Measurements from ENCODE around the gene ERLIN1. TPM values are rescaled to one million over a fixed set of nuclear protein-coding genes. Genes with fewer than 3 reads are reported as not detected.

ERLIN1 gene
- total RNA-seq, 1 donor from 2014 or later: 35.7 TPM

GRCh38 chr10:100133801-100134200, 52.0 kb downstream of the ERLIN1 start:
- H3F3A ChIP-seq (ENCODE audit: low read depth): peaks cover 5% of the 10 kb centered on the region
- no peak for TF ChIP-seq EZH2 (IDR thresholded peaks at IDR 0.05)
- TF ChIP-seq EZH2phosphoT487 (IDR thresholded peaks at IDR 0.05): no peak
- no peak for TF ChIP-seq CTCF (IDR thresholded peaks at IDR 0.05)
- no peak overlapping the region for H2AFZ ChIP-seq (replicated peaks)
- H3K4me1 ChIP-seq: no peaks in the 10 kb centered on the region
- H4K20me1 ChIP-seq (ENCODE audit: low read depth): no peaks in the 10 kb centered on the region
- no peaks in the 10 kb centered on the region for H3K27me3 ChIP-seq
- H3K9ac ChIP-seq: no peak overlapping the region
- H3K27ac ChIP-seq: no peak overlapping the region
- no peaks in the 10 kb centered on the region for H3K27me3 Mint-ChIP-seq (ENCODE audit: insufficient read depth, low read depth)
- H3K79me2 ChIP-seq (ENCODE audit: low read depth): no peaks in the 10 kb centered on the region
- peaks cover 2% of the 10 kb centered on the region for H3K4me1 Mint-ChIP-seq
- H3K4me3 Mint-ChIP-seq: no peak overlapping the region
- DNase-seq (ENCODE audit: low spot score): no peak
- no peaks in the 10 kb centered on the region for H3K36me3 Mint-ChIP-seq
- H3K9me3 ChIP-seq (ENCODE audit: low read depth): no peaks in the 10 kb centered on the region
- no peak overlapping the region for H3K27ac Mint-ChIP-seq
- no peaks in the 10 kb centered on the region for H3K36me3 ChIP-seq
- H3K4me2 ChIP-seq: no peak overlapping the region
- H3K4me3 ChIP-seq: no peak overlapping the region
- peaks cover 6% of the 10 kb centered on the region for H3K9me3 Mint-ChIP-seq

DNA sequence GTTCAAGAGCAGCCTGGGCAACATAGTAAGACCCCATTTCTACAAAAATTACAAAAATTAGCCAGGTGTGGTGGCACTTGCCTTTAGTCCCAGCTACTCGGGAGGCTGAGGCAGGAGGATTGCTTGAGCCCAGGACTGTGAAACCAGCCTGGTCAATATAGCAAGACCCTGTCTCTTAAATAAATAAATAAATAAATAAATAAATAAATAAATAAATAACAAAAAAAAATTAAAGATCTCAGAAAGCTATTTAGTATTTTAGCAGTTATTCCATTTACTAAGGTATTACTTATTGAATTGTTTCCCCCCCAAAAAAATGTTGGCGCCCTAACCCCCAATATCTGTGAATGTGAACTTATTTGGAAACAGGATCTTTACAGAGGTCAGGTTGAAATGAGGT, 53.4 kb downstream of the ERLIN1 start:
- H3F3A ChIP-seq (ENCODE audit: low read depth): peaks cover 5% of the 10 kb centered on the region
- H3K36me3 ChIP-seq: no peaks in the 10 kb centered on the region

DNA sequence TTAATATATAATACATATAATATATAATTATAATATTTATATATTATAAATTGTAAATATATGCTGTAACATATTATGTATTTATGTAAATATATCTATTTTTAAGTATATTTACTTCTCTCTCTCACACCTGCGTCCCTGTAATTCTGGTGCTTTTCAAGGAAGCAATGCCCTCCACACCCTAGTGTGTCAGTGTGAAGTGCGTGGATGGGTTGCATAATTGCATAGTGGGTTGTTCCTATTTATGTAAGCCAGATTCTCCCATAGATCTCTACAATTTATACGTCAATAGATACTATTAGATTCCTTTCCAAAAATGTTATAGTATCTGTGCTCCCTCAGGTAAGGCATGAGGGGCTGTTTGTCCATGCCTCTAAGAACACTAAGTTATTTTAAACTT, 54.3 kb downstream of the ERLIN1 start:
- Histone ChIP-seq H2AFZ (replicated peaks) (no peak overlapping the region), H3K9me3 (ENCODE audit: low read depth) (no peaks in the 10 kb centered on the region), H3K4me1 (no peaks in the 10 kb centered on the region), H3K27me3 (no peaks in the 10 kb centered on the region), H3K9ac (no peak overlapping the region), H3K79me2 (ENCODE audit: low read depth) (no peaks in the 10 kb centered on the region), H3K4me3 (no peak overlapping the region), H3K27ac (no peak overlapping the region), H3K4me2 (no peak overlapping the region), H4K20me1 (ENCODE audit: low read depth) (no peaks in the 10 kb centered on the region), H3K36me3 (no peaks in the 10 kb centered on the region), H3F3A (ENCODE audit: low read depth) (peaks cover 5% of the 10 kb centered on the region)
- Mint-ChIP-seq H3K4me1 (peaks cover 4% of the 10 kb centered on the region), H3K27me3 (ENCODE audit: insufficient read depth, low read depth) (peaks cover 2% of the 10 kb centered on the region), H3K36me3 (no peaks in the 10 kb centered on the region), H3K4me3 (no peak overlapping the region), H3K27ac (no peak overlapping the region), H3K9me3 (peaks cover 6% of the 10 kb centered on the region)
- TF ChIP-seq EZH2phosphoT487 (IDR thresholded peaks at IDR 0.05) (no peak), EZH2 (IDR thresholded peaks at IDR 0.05) (no peak)
- no peak for DNase-seq (ENCODE audit: low spot score)

More for the DNA sequence above, 53.4 kb downstream of the ERLIN1 start:
- H3K4me3 ChIP-seq: no peak overlapping the region
- H3K9ac ChIP-seq: no peak overlapping the region
- Mint-ChIP-seq H3K27me3 (ENCODE audit: insufficient read depth, low read depth) (no peaks in the 10 kb centered on the region), H3K36me3 (no peaks in the 10 kb centered on the region), H3K4me3 (no peak overlapping the region), H3K9me3 (peaks cover 6% of the 10 kb centered on the region), H3K27ac (no peak overlapping the region), H3K4me1 (peaks cover 4% of the 10 kb centered on the region)
- TF ChIP-seq EZH2 (IDR thresholded peaks at IDR 0.05) (no peak), CTCF (IDR thresholded peaks at IDR 0.05) (no peak), EZH2phosphoT487 (IDR thresholded peaks at IDR 0.05) (no peak)
- no peaks in the 10 kb centered on the region for H3K79me2 ChIP-seq (ENCODE audit: low read depth)
- no peak overlapping the region for H3K4me2 ChIP-seq
- no peaks in the 10 kb centered on the region for H3K4me1 ChIP-seq
- no peaks in the 10 kb centered on the region for H3K9me3 ChIP-seq (ENCODE audit: low read depth)
- H3K27me3 ChIP-seq: no peaks in the 10 kb centered on the region
- H4K20me1 ChIP-seq (ENCODE audit: low read depth): no peaks in the 10 kb centered on the region
- H3K27ac ChIP-seq: no peak overlapping the region
- H2AFZ ChIP-seq (replicated peaks): no peak overlapping the region
- DNase-seq (ENCODE audit: low spot score): no peak

DNA sequence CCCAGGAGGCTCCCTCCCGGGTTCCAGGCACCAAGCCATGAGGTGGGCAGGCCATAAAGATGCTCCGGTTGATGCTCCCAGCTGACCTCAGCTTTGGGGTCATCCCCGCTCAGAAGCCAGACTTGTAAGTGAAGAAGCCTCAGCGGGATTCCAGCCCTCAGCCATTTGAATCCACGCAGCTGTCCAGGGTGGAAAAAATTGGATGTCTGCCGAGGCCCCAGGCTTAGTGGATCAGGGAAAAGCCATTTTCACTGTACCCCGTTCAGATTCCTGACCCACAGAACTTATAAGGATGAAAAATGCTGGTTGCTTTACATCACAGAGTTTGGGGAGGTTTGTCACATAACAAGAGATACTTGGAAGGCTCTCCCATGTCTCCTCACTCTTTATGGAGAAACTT, 55.0 kb downstream of the ERLIN1 start:
- Mint-ChIP-seq H3K4me1 (peaks cover 4% of the 10 kb centered on the region), H3K36me3 (no peaks in the 10 kb centered on the region)
- peaks cover 5% of the 10 kb centered on the region for H3F3A ChIP-seq (ENCODE audit: low read depth)

More for the DNA sequence above, 55.0 kb downstream of the ERLIN1 start:
- Histone ChIP-seq H3K4me3 (no peak overlapping the region), H3K9me3 (ENCODE audit: low read depth) (no peaks in the 10 kb centered on the region), H3K27me3 (no peaks in the 10 kb centered on the region), H2AFZ (replicated peaks) (no peak overlapping the region), H3K4me1 (no peaks in the 10 kb centered on the region), H3K27ac (no peak overlapping the region), H4K20me1 (ENCODE audit: low read depth) (no peaks in the 10 kb centered on the region), H3K36me3 (no peaks in the 10 kb centered on the region), H3K9ac (no peak overlapping the region), H3K4me2 (no peak overlapping the region), H3K79me2 (ENCODE audit: low read depth) (no peaks in the 10 kb centered on the region)
- DNase-seq (ENCODE audit: low spot score): no peak
- H3K27ac Mint-ChIP-seq: no peak overlapping the region
- peaks cover 2% of the 10 kb centered on the region for H3K27me3 Mint-ChIP-seq (ENCODE audit: insufficient read depth, low read depth)
- H3K4me3 Mint-ChIP-seq: no peak overlapping the region
- TF ChIP-seq EZH2phosphoT487 (IDR thresholded peaks at IDR 0.05): no peak
- TF ChIP-seq EZH2 (IDR thresholded peaks at IDR 0.05): no peak
- no peak for TF ChIP-seq CTCF (IDR thresholded peaks at IDR 0.05)
- peaks cover 6% of the 10 kb centered on the region for H3K9me3 Mint-ChIP-seq

All from neural progenitor cell (in vitro differentiated cells).